Measurements from ENCODE around the gene SCARB1. TPM values are rescaled to one million over a fixed set of nuclear protein-coding genes. Genes with fewer than 3 reads are reported as not detected.

SCARB1 gene
- total and polyA plus RNA-seq, 9 of the 15 experiments (the other 6 are each of a cell fraction or from before 2014, with no cell fraction given) = 0.56 to 157 (median 52.8) TPM

- no peak for TF ChIP-seq FOXM1 (IDR thresholded peaks at IDR 0.05; ENCODE audit: low read depth)
- 0 out of 2 replicates have a peak, but pooled peaks have one; percentile 41 for TF ChIP-seq FOXM1 (CRISPR knock-in tag; IDR thresholded peaks at IDR 0.05; ENCODE audit: low read depth)
- TF ChIP-seq POLR2A (conservative IDR thresholded peaks at IDR 0.05) = peak; percentile 55; the same call in 1 of the 2 replicates
- TF ChIP-seq ZNF512 (tag; IDR thresholded peaks at IDR 0.05) = no peak
- TF ChIP-seq PHF8 (IDR thresholded peaks at IDR 0.05; ENCODE audit: borderline replicate concordance, low read length) = peak; percentile 55; the same call in 1 of the 2 replicates
- TF ChIP-seq, protein P1, sequence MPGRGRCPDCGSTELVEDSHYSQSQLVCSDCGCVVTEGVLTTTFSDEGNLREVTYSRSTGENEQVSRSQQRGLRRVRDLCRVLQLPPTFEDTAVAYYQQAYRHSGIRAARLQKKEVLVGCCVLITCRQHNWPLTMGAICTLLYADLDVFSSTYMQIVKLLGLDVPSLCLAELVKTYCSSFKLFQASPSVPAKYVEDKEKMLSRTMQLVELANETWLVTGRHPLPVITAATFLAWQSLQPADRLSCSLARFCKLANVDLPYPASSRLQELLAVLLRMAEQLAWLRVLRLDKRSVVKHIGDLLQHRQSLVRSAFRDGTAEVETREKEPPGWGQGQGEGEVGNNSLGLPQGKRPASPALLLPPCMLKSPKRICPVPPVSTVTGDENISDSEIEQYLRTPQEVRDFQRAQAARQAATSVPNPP (IDR thresholded peaks at IDR 0.05; ENCODE audit: borderline replicate concordance, insufficient read depth, insufficient read length) = no peak
- TF ChIP-seq KDM5B (IDR thresholded peaks at IDR 0.05; ENCODE audit: insufficient replicate concordance, low read depth, low read length) = peak; percentile 39
- TF ChIP-seq, protein P2, sequence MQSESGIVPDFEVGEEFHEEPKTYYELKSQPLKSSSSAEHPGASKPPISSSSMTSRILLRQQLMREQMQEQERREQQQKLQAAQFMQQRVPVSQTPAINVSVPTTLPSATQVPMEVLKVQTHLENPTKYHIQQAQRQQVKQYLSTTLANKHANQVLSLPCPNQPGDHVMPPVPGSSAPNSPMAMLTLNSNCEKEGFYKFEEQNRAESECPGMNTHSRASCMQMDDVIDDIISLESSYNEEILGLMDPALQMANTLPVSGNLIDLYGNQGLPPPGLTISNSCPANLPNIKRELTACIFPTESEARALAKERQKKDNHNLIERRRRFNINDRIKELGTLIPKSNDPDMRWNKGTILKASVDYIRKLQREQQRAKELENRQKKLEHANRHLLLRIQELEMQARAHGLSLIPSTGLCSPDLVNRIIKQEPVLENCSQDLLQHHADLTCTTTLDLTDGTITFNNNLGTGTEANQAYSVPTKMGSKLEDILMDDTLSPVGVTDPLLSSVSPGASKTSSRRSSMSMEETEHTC (IDR thresholded peaks at IDR 0.05) = peak; percentile 76; the same call in 1 of the 2 replicates
- TF ChIP-seq HNRNPLL (IDR thresholded peaks at IDR 0.05; ENCODE audit: low read depth, low read length, poor library complexity, severe bottlenecking) = peak; percentile 59
- TF ChIP-seq ZNF79 (CRISPR knock-in tag; IDR thresholded peaks at IDR 0.05; ENCODE audit: low read depth) = no peak
- no peak for TF ChIP-seq LARP7 (IDR thresholded peaks at IDR 0.05)
- TF ChIP-seq, protein P3, sequence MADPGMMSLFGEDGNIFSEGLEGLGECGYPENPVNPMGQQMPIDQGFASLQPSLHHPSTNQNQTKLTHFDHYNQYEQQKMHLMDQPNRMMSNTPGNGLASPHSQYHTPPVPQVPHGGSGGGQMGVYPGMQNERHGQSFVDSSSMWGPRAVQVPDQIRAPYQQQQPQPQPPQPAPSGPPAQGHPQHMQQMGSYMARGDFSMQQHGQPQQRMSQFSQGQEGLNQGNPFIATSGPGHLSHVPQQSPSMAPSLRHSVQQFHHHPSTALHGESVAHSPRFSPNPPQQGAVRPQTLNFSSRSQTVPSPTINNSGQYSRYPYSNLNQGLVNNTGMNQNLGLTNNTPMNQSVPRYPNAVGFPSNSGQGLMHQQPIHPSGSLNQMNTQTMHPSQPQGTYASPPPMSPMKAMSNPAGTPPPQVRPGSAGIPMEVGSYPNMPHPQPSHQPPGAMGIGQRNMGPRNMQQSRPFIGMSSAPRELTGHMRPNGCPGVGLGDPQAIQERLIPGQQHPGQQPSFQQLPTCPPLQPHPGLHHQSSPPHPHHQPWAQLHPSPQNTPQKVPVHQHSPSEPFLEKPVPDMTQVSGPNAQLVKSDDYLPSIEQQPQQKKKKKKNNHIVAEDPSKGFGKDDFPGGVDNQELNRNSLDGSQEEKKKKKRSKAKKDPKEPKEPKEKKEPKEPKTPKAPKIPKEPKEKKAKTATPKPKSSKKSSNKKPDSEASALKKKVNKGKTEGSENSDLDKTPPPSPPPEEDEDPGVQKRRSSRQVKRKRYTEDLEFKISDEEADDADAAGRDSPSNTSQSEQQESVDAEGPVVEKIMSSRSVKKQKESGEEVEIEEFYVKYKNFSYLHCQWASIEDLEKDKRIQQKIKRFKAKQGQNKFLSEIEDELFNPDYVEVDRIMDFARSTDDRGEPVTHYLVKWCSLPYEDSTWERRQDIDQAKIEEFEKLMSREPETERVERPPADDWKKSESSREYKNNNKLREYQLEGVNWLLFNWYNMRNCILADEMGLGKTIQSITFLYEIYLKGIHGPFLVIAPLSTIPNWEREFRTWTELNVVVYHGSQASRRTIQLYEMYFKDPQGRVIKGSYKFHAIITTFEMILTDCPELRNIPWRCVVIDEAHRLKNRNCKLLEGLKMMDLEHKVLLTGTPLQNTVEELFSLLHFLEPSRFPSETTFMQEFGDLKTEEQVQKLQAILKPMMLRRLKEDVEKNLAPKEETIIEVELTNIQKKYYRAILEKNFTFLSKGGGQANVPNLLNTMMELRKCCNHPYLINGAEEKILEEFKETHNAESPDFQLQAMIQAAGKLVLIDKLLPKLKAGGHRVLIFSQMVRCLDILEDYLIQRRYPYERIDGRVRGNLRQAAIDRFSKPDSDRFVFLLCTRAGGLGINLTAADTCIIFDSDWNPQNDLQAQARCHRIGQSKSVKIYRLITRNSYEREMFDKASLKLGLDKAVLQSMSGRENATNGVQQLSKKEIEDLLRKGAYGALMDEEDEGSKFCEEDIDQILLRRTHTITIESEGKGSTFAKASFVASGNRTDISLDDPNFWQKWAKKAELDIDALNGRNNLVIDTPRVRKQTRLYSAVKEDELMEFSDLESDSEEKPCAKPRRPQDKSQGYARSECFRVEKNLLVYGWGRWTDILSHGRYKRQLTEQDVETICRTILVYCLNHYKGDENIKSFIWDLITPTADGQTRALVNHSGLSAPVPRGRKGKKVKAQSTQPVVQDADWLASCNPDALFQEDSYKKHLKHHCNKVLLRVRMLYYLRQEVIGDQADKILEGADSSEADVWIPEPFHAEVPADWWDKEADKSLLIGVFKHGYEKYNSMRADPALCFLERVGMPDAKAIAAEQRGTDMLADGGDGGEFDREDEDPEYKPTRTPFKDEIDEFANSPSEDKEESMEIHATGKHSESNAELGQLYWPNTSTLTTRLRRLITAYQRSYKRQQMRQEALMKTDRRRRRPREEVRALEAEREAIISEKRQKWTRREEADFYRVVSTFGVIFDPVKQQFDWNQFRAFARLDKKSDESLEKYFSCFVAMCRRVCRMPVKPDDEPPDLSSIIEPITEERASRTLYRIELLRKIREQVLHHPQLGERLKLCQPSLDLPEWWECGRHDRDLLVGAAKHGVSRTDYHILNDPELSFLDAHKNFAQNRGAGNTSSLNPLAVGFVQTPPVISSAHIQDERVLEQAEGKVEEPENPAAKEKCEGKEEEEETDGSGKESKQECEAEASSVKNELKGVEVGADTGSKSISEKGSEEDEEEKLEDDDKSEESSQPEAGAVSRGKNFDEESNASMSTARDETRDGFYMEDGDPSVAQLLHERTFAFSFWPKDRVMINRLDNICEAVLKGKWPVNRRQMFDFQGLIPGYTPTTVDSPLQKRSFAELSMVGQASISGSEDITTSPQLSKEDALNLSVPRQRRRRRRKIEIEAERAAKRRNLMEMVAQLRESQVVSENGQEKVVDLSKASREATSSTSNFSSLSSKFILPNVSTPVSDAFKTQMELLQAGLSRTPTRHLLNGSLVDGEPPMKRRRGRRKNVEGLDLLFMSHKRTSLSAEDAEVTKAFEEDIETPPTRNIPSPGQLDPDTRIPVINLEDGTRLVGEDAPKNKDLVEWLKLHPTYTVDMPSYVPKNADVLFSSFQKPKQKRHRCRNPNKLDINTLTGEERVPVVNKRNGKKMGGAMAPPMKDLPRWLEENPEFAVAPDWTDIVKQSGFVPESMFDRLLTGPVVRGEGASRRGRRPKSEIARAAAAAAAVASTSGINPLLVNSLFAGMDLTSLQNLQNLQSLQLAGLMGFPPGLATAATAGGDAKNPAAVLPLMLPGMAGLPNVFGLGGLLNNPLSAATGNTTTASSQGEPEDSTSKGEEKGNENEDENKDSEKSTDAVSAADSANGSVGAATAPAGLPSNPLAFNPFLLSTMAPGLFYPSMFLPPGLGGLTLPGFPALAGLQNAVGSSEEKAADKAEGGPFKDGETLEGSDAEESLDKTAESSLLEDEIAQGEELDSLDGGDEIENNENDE (IDR thresholded peaks at IDR 0.05; ENCODE audit: low read depth, low read length) = no peak
Observed at GRCh38 chr12:124869059-124869665, 5.5 kb upstream of the SCARB1 start (continued).
